ENCODE results near the gene NOTUM.
"Not testable (repeated sequence)": the region's sequence is repeated elsewhere in the genome, so short reads cannot be mapped to it uniquely, and the experiment has no call there.

Gene NOTUM

DNA sequence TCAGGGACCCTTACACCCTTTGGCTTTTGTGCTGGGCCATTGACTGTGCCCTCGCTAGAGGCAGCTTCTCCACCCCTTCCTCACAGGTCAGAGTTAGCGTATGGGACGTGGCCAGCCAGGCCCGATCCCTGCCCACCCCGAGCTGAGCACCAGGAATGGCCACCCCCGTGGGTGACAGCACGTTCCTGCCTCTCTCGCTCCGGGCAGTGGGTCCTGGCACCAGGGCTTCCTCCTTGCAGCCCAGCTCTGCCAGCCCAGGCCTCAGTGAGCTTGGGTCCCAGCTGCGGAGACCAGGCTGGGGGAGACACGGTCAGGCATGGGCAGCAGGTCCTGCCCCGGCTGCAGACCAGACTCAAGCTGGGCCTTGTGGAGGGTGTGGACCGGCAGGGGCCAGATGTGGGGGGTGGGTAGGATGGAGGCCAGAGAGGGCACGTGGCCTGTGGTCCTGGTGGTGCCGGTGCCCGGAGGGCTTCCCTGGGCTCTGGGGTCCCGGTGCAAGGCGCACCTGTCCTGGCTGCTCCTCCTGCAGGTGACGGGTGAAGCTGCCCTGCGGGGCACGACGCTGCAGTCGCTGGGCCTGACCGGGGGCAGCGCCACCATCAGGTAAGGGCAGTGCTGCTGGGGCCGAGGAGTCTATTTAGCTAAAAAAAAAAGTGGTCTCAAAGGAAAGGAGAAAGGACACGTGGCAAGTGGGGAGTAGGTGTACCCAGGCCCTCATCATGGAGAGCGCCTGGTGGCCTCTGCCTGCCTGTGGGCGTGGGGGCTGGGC, 34.7 kb upstream of the NOTUM start:
- DNase-seq = no peak

DNA sequence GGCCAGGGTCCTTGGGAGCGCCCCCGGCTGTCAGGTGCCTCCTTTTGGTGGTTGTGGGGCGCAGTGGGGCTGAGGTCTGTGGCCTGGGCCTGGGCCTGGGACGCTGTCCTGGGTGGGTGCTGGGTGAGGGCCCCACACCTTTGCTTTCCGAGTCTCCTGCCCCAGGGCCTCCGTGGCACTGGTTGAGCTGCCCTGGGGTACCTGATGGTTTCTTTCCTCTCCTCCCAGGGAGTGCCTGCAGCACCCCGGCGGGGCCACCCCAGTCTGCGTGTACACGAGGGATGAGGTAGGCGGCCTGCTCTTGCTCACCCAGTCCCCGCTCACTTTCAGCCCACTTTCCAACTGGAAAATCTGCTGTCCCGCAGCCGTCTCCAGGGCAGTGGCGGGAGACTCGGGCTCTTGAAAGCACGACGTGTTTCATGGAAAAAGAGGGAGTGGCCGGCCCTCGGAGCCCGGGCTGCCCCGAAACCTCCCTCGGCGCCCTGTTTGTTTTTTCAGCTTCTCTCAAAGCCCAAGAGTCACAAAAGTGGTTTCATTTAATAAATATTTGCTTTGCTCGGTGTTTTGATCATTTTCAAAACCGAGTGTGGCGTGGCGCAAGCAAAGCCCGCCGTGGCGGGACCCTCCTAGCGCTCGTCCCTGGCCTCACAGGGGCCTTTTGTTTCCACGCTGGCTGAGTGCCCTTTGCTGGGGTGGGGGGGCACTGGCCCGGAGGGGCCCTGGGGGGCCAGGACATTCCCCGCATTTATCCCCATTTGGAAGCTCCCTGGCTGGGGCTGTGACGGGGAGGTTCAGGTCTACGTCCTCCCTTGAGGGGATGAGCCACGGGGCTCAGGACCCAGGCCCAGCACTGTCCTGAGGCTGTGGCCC, 33.8 kb upstream of the NOTUM start:
- DNase-seq = no peak

DNA sequence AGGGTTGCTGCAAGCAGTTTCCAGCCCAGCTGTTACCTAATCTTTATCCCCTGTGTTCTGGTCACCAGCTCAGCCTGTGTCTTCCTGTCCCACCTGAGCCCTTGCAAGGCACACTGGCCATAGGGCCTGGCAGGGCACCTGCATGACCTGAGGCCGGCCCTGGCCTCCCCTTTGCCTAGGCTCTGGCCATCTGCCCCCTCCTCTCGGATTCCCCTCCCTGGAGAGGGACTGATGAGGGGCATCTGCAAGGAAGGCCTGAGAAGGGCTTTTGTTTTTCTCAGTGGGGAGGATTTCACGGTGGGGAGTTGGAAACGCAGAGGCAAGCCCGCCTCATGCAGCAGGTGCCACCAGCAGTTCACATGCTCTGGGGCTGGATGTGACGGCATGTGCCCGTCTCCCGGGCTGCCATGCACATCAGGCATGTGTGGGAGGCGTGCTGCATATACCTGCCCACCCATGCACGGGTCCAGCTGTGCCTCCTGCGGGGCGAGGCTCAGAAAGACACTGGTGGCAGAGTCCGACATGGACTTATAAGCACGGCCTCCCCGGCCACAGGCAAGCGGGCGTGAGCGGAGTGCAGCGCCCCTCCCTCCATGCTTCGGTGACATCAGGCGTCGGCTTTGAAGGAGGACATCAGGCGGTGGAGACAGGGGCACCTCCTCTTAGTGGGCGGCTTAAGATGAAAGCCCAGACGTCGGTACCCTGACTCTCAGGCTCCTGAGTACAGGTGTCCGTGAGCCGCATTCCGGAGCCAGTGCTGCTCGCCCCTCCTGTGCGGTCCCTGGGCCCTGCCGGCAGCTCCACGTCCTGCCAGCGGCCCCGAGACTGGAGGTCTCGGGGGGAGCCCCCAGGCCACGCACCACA, 33.0 kb upstream of the NOTUM start:
- DNase-seq = no peak

DNA sequence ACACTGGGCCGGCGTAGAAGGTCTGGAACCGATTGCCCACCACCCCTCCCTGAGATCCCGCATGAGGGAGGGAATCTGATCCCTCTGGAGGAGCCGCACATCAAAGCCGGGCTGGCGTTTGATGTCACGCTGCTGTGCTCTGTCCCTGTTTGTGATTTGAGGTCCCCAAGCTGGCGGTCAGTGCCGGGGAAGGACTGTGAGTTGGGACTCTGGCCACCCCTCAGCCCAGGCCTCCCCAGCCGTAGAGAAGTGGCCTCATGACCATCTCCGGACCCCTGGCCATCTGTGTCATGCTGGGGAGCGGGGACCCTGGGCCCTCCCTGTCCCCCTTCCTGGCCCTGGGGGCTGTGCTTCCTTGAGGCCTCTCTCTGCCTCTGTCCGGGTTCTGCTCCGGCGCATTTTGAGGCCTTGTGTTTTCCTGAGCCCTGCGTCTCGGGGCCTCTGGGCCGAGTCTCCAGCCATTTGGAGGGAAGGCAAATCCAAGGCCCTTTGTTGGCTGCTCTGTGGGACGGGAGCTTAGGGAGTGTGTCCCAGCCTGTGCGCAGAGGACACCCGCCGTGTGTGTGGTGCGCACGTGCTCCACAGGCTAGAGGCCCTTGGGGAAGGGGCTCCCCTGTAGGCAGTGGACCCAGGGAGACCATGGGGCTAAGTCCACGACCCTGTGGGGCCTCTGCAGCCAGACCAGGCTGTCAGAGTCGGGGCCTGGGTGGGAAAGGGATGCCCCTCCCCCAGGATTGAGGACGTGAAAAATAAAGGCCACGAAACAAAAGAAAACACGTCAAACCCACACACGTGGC, 31.5 kb upstream of the NOTUM start:
- DNase-seq = no peak

DNA sequence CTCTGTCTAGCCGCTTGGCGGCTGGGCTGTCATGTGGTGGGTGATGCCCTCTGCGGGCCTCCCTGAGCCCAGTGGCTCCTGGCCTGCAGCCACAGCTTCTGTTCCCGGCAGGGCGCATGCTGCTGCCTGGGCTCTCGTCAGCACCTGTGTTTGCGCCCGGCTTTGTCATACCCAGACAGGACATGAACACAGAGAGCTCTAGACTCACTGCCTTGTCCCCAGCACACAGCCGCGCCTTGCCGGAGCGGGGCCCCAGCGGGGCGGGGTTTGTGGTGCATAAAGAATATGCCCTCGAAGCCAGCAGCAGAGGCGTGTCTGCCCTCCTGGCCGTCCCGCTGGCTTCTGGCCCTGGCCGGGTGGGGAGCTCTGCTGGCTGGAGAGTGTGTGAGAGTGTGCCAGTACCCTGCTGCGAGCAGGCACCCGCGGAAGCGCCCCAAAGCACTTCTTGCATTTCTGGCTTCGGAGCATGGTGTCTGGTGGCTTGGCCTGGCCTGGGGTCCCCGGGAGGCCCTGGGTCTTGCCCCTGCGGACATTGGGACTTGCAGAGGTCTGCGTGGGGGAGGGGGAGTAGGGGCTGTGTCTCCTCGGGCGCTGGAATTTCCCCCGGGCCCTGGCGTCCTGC, 30.8 kb upstream of the NOTUM start:
- no peak for DNase-seq

DNA sequence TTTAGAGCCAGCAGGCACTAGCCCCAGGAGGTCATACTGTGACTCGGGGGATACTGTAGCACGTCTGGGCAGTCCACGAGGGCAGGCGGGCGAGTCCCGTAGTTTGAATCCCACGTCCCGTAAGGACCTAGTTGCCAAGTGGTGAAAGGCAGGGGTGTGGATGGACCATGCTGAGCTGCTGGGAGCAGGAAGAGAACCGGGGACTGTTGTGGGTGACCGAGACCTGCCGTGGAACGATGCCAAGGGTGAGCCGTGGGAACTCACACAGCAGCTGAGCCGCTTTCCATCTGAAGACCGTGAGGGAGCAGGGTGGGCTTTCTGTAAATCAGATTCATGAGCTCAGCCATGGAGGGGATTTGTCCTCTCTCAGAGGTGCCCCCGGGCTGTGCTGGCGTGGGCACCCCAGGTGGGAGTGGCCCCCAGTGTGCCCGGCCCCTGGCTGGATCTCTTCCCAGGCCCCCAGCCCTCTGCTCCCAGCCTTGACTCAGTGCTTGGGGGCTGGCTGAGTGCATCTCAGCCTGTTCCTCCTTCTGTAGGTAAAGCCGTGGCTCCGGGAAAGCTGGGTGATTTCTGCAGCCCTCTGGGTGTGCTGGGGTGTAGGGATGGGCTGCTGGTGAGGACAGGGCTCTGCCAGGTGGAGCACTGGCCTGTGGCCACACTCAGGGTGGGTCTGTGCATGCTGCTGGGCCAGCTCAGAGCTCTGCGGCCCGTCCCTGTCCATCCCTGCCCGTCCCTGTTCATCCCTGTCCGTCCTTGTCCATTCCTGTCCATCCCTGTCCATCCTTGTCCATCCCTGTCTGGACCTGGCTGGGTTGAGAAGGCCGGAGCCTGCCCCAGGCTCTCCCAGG, 30.1 kb upstream of the NOTUM start:
- no peak for DNase-seq

DNA sequence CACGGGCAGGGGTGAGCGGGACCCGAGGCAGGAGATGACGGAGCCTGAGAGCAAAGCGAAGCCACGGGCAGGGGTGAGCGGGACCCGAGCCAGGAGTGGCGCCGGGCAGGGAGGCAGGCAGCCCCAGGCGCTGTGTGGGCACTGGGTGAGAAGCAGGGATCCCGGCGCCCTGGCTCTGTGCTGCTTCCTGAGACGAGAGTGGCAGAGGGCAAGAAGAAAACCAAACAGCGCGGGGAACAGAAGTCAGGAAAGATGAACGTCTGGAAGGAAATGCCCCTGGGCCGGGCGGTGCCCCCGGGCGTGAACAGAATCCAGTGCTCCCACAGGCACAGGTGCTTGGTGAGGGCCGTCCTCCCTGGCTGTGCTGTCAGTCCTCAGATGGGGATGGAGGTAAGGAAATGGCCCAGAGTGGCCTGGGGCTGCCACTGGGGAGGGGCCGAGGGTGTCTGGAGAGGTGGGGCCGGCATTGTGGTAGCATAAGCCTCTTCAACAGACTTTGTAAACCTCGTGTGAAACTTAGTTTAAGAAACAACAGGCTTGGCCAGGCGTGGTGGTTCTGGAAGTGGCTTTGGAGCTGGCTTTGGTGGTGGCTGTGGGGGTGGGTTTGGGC, 26.3 kb upstream of the NOTUM start:
- DNase-seq = no peak

DNA sequence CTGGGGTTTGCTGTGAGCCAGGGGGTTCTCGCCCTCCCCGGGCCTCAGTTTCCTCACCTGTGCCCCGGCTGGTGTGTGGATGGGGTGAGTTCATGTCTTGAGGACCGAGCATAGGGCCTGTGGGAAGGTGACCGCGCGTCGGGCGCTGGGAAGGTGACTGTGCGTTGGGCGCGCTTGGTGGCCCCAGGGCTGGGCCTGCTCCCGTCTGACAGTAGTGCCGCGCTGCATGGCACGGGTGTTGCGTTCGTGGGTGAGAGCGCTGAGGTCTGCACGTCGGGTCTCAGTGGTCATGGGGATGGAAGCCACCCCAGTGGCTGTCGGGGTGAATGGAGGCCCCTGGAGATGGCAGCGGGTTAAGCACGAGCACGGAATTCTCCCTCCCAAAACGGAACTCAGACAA, 25.6 kb upstream of the NOTUM start:
- DNase-seq = no peak

DNA sequence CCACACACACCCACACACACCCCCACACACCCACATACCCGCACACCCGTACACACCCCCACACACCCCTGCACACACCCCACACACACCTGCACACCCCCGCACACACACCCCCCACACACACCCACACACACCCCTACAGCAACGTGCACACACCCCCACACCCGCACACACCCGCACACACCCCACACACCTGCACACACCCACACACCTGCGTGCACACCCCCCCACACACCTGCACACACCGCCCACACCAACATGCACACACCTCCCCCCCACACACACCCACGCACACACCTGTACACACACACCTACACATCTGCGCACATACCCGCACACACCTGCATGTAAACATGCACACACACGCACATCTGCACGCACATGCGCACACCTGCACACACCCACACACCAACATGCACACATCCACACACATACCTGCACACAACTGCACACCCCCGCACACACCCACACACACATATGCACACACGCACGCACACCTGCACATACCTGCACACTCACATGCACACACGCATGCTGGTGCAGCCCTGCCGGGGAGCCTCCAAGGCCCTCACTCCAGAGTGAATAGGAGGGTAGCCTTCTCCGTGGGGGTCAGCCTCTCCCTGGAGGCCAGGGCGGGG, 23.9 kb upstream of the NOTUM start:
- no peak for DNase-seq

DNA sequence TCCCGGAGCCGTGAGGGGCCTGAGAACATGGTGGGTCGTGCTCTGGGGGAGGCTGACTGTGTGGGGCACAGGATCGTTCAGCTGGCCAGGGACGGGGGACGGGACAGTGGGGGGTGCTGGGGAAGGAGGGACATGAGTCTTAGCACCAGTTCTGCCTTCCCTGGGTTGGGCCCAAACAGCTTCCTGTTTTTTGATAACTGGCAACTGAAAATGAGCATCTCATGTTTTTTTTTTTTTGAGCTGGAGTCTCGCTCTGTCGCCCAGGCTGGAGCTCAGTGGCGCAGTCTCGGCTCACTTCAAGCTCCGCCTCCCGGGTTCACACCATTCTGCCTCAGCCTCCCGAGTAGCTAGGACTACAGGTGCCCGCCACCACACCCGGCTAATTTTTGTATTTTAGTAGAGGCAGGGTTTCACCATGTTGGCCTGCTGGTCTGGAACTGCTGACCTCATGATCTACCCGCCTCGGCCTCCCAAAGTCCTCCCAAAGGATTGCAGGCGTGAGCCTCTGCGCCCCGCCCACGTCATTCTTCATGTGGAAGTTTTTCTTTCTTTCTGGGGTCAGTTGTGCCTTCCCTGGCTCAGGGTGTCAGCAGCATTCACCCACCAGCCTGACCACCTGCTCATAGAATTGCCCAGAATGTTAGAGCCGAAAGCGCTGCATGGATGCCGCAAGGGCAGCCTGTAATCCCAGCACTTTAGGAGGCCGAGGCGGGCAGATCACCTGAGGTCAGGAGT, 22.8 kb upstream of the NOTUM start:
- no peak for DNase-seq

DNA sequence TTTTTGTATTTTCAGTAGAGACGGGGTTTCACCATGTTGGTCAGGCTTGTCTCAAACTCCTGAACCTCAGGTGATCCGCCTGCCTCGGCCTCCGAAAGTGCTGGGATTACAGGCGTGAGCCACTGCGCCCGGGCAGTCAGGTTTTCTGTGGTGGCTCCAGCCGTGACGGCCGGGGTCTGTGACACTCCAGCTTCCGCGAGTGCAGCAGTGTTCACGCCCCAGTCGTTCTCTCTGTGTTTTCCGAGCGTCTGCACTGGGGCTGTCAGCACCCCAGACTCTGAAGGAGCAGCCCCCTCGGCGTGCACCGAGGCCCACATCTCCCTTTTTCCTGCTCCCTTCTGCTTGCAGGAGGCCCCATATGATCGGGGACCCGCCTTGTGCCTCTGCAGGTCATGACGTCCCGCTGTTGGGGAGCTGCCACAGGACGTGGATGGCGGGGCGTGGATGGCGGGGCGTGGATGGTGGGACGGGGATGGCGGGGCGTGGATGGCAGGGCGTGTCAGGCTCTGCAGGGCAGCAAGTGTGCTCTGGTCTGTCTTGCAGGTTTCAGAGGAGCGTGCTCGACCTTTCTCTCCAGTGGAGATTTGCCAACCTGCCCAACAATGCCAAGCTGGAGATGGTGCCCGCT, 22.1 kb upstream of the NOTUM start:
- DNase-seq = no peak

DNA sequence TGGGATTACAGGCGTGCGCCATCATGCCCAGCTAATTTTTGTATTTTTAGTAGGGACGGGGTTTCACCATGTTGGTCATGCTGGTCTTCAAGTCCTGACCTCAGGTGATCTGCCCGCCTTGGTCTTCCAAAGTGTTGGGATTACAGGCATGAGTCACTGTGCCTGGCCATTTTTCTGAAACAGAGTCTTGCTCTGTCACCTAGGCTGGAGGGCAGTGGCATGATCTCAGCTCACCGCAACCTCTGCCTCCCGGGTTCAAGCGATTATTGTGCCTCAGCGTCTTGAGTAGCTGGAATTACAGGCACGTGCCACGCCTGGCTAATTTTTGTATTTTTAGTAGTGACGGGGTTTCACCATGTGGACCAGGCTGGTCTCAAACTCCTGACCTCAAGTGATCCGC, 20.5 kb upstream of the NOTUM start:
- DNase-seq = not testable (repeated sequence)

DNA sequence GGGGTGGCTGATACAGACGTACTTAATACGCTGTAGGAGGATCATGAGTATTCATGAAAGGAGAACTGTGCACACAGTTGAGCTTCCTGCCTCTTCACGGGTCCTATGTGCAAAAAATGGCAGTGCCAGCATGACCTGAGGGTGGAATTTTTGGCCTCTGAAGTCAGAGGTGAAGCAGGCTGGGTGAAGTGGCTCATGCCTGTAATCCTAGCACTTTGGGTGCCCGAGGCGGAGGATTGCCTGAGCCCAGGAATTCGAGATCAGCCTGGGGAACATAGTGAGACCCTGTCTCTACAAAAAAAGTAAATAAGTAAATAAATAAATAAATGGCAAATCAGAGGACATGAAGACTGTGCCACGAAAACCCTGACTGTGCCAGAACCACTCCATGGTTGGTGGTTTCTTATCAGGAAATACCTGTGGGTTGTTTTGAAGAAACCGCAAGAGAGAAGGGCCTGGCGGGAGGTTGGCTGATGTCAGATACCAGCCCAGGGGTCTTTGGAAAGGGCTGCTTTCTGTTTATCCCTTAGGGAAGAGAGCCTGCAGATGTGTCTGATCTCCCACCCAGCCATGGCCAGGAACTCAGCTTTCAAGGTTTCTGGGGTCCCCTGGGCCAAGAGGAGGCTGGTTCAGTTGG, 19.8 kb upstream of the NOTUM start:
- no peak for DNase-seq

DNA sequence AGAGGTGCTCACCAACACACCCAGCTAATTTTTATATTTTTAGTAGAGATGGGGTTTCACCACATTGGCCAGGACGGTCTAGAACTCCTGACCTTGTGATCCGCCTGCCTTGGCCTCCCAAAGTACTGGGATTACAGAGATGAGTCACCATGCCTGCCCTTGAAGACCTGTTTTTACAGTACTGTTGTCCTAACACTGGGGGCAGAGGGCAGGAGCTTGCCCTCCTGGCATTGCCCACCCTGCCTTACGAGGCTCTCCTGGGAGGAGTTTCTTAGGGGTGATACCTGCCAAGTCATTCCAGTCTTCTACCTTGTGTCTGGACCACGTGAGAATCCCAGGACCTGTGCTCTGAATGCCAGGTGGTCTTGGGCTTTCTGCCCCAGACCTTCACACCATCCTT, 19.1 kb upstream of the NOTUM start:
- no peak for DNase-seq

DNA sequence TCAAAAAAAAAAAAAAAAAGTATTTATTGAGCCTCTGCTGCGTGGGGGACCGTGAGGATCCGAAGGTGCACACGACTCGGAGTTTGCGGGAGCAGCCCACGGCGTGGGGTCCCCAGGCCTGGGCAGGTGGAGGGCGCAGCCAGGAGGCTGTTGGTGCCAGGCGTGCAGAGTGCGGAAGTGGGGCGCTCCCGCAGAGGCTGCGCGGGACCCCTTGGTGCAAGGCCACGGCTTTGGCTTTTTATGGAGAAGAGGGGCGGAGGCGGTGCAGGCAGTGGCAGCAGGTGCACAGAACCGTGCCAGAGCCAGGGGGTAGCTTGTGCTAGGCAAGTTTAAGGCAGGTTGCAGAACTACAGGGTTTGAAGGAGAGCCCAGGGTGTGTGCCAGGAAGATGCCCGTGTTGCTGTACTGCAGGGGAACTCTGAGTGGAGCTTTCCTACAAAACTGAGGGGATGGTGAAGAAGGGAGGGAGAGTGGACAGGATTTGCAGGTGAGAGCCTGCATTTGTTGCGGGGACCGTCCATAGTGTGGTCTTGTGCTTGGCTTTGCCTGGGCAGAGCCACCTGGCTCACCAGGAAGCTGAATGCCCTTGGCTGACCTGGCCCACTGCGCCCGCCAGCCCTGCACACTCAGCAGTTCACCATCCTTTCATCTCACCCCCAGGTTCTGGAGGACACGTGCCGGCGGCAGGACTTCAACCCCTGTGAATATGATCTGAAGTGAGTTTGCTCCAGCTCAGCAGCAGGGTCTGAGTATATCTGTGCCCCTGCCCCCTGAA, 17.7 kb upstream of the NOTUM start:
- no peak for DNase-seq

DNA sequence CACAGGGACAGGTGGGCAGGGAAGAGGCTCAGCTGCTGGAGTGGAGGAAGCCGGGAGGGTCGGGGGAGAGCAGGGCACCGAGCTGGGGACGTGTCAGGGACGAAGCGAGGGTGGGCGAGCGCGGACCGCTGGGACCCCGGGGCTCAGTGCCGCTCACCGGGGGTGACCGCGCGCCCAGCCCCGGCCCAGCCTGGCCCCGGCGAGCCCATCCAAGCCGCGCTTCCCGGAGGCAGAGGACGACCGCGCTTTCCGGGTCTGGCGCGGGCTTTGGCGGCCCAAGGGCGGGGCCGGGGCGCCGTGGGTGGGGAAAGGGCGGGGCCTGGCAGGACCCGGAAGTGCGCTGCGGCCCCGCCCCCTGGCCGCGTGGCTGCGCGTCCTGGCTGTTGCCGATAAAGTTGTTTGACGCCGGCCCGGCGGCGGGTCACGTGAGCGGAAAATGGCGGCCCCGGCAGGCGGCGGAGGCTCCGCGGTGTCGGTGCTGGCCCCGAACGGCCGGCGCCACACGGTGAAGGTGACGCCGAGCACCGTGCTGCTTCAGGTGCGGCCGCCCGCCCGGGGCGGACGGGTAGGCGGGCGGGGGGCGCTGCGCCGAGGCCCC, 16.3 kb upstream of the NOTUM start, which contains the start of gene ASPSCR1:
ASPSCR1 (plus strand) TSS at position 419 of the 598 bp plus-strand sequence; CDS start at position 437, 18 bp downstream.
- peak; percentile 93 for DNase-seq

Measured in stimulated activated CD8-positive, alpha-beta memory T cell treated with anti-CD3 and anti-CD28 coated beads, Interleukin-4, amount 100 ng/mL, for 48 hours (primary cell).